Vagina (tissue), 2 donors: ENCODE data around the gene SKAP1.

Experiments
- POLR2AphosphoS5 ChIP-seq, 2 donors: sonication (generic); formaldehyde crosslinking; IDR thresholded peaks; one replicate each; pipeline ENCODE4 v1.9.0; 2017; ENCODE audit warnings: antibody characterized with exemption in 2 of 2, mild to moderate bottlenecking in 2 of 2, low read depth in 1 of 2; ENCODE audit not compliant: insufficient read depth in 1 of 2
- TF ChIP-seq, protein P1 (sequence below), 3 experiments: fragments of 450-650 bp in 2 of 3; fragments of 200-600 bp in 1 of 3; sonication (generic) in 1 of 3; IDR thresholded peaks; one replicate each; pipeline ENCODE4 v1.5.1; 2017 to 2019; ENCODE audit warnings: antibody characterized with exemption in 3 of 3, mild to moderate bottlenecking in 2 of 3, moderate library complexity in 2 of 3

DNA sequence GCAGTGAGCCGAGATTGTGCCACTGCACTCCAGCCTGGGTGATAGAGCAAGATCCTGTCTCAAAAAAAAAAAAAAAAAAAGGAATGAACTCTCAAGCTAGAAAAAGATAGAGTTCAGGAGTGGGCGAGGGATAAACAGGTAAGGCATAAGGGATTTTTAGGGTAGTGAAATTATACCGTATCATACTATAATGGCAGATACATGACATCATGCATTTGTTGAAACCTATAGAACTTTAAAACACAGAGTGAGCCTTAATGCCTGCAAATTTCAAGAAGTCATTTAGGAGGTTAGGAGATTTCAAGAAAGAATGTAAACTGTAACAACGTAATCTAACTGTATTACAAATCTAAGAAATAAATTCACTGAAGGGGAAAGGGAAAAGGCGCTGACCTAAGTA is 20.4 kb downstream of the SKAP1 start:
- no peak for TF ChIP-seq POLR2AphosphoS5 (IDR thresholded peaks at IDR 0.05; ENCODE audit: insufficient read depth in 1 of 2, low read depth in 1 of 2)
- TF ChIP-seq, protein P1, sequence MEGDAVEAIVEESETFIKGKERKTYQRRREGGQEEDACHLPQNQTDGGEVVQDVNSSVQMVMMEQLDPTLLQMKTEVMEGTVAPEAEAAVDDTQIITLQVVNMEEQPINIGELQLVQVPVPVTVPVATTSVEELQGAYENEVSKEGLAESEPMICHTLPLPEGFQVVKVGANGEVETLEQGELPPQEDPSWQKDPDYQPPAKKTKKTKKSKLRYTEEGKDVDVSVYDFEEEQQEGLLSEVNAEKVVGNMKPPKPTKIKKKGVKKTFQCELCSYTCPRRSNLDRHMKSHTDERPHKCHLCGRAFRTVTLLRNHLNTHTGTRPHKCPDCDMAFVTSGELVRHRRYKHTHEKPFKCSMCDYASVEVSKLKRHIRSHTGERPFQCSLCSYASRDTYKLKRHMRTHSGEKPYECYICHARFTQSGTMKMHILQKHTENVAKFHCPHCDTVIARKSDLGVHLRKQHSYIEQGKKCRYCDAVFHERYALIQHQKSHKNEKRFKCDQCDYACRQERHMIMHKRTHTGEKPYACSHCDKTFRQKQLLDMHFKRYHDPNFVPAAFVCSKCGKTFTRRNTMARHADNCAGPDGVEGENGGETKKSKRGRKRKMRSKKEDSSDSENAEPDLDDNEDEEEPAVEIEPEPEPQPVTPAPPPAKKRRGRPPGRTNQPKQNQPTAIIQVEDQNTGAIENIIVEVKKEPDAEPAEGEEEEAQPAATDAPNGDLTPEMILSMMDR (IDR thresholded peaks at IDR 0.05): no peak
